PC-9 (cell line): ENCODE results near the gene HDC.

Experiments
- CTCF ChIP-seq: fragments of 200-600 bp; sonication (generic); conservative IDR thresholded peaks from 2 replicates; pipeline ENCODE4 v1.6.1; 2017; ENCODE audit warnings: mixed run types, antibody characterized with exemption, mild to moderate bottlenecking, moderate library complexity
- EZH2 ChIP-seq: fragments of 200-600 bp; sonication (generic); IDR thresholded peaks from 2 replicates; pipeline ENCODE4 v1.8.0; 2017; ENCODE audit warnings: antibody characterized with exemption, low read depth

- TF ChIP-seq CTCF, result no peak
- TF ChIP-seq EZH2, result no peak
Observed at GRCh38 chr15:50225938-50226337, 39.6 kb downstream of the HDC start.
